Measurements from ENCODE around the gene VWA5B1. TPM values are rescaled to one million over a fixed set of nuclear protein-coding genes. Genes with fewer than 3 reads are reported as not detected.

VWA5B1 gene
- total RNA-seq, 2 experiments from 2014 or later, result not detected

GRCh38 chr1:20275319-20275925, 15.3 kb upstream of the VWA5B1 start:
- POLR2A ChIA-PET, result no interaction called here
- CTCF ChIA-PET, result interaction anchor here (0.7 kb wide), 1 partner anchor 19 kb away, joined by 3 read pairs; no protein-coding TSS in a partner anchor
- Mint-ChIP-seq H3K27ac (no peak overlapping the region), H3K36me3 (ENCODE audit: low read depth) (no peaks in the 10 kb centered on the region), H3K27me3 (peaks cover 28% of the 10 kb centered on the region), H3K9me3 (peaks cover 6% of the 10 kb centered on the region), H3K4me1 (ENCODE audit: low read depth) (no peaks in the 10 kb centered on the region), H3K4me3 (no peak overlapping the region)
- ATAC-seq (no peak), DNase-seq (no peak)
- TF ChIP-seq CTCF (IDR thresholded peaks at IDR 0.05), result no peak
- intact Hi-C loops (cut with micrococcal nuclease), result no loop called here

GRCh38 chr1:20276485-20277159, 14.1 kb upstream of the VWA5B1 start:
- DNase-seq, result no peak
- no peaks in the 10 kb centered on the region for H3K4me1 Mint-ChIP-seq (ENCODE audit: low read depth)
- H3K4me3 Mint-ChIP-seq, result no peak overlapping the region
- ATAC-seq, result no peak
- POLR2A ChIA-PET, result no interaction called here
- intact Hi-C loops (cut with micrococcal nuclease), result no loop called here
- TF ChIP-seq CTCF (IDR thresholded peaks at IDR 0.05), result no peak
- H3K27ac Mint-ChIP-seq, result no peak overlapping the region
- H3K9me3 Mint-ChIP-seq, result no peaks in the 10 kb centered on the region
- H3K36me3 Mint-ChIP-seq (ENCODE audit: low read depth), result no peaks in the 10 kb centered on the region
- H3K27me3 Mint-ChIP-seq, result peaks cover 27% of the 10 kb centered on the region
- CTCF ChIA-PET, result no interaction called here

DNA sequence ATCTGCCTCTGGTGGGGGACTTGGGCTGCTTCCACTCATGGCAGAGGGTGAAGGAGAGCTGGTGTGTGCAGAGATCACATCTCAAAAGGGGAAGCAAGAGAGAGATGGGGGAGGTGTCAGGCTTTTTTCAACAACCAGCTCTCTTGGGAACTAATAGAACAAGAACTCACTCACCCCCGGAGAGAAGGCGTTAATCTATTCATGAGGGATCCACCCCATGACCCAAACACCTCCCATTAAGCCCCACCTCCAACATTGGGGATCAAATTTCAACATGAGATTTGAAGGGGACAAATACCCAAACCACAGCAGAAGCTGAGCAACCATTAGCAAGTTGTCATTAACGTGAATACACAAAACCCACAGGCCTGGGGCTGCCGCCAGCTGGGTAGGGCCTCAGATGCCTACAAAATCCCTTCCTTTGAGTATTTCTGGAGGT, 12.0 kb upstream of the VWA5B1 start:
- TF ChIP-seq CTCF (IDR thresholded peaks at IDR 0.05), result no peak
- Mint-ChIP-seq H3K27ac (no peak overlapping the region), H3K9me3 (no peaks in the 10 kb centered on the region), H3K36me3 (ENCODE audit: low read depth) (no peaks in the 10 kb centered on the region), H3K27me3 (peaks cover 23% of the 10 kb centered on the region), H3K4me1 (ENCODE audit: low read depth) (no peaks in the 10 kb centered on the region), H3K4me3 (no peak overlapping the region)
- CTCF ChIA-PET, result no interaction called here
- ATAC-seq (no peak), DNase-seq (no peak)
- intact Hi-C loops (cut with micrococcal nuclease), result no loop called here
- POLR2A ChIA-PET, result no interaction called here

DNA sequence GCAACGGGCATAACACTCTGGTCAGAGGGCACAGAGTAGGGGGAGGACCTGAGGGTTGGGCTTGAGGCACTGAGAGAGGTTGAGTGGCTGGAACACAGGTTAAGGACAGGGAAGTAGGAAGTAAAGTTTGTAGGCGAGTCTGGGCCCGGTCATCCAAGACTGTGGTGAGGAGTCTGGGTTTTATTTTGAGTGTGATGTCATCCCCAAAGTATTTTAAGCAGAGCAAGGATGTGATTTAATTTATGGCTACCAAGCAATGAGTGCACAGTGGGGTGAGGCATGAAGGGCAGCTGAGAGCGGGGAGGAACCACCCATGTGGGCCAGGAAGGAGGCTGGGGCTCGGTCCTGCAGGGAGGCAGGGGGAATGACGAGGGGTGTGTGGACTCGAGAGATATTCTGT, 11.2 kb upstream of the VWA5B1 start:
- TF ChIP-seq CTCF (IDR thresholded peaks at IDR 0.05), result no peak
- ChIA-PET POLR2A (no interaction called here), CTCF (no interaction called here)
- intact Hi-C loops (cut with micrococcal nuclease), result no loop called here
- Mint-ChIP-seq H3K36me3 (ENCODE audit: low read depth) (no peaks in the 10 kb centered on the region), H3K27me3 (peaks cover 24% of the 10 kb centered on the region), H3K4me3 (no peak overlapping the region), H3K27ac (no peak overlapping the region), H3K9me3 (no peaks in the 10 kb centered on the region), H3K4me1 (ENCODE audit: low read depth) (no peaks in the 10 kb centered on the region)
- no peak for DNase-seq
- no peak for ATAC-seq

GRCh38 chr1:20280341-20280740, 10.3 kb upstream of the VWA5B1 start:
- Mint-ChIP-seq H3K36me3 (ENCODE audit: low read depth) (no peaks in the 10 kb centered on the region), H3K27ac (no peak overlapping the region), H3K9me3 (peaks cover 4% of the 10 kb centered on the region), H3K4me3 (no peak overlapping the region), H3K27me3 (peaks cover 31% of the 10 kb centered on the region), H3K4me1 (ENCODE audit: low read depth) (no peaks in the 10 kb centered on the region)
- ATAC-seq (no peak), DNase-seq (no peak)
- TF ChIP-seq CTCF (IDR thresholded peaks at IDR 0.05), result no peak
- POLR2A ChIA-PET, result no interaction called here
- CTCF ChIA-PET, result no interaction called here
- intact Hi-C loops (cut with micrococcal nuclease), result no loop called here
